Activated T-cell treated with anti-CD3 and anti-CD28 coated beads, Interleukin-2, amount 50 U/mL, for 4 hours (primary cell): ENCODE results near the gene PIEZO1. TPM values are rescaled to one million over a fixed set of nuclear protein-coding genes. Genes with fewer than 3 reads are reported as not detected.
A peak's percentile ranks its signal among the peaks of the same experiment; 100 is the strongest.

Source experiments
- ATAC-seq, 2 donors: fragments of 200-7000 bp; cut with Tn5 transposase; one replicate each; pipeline ENCODE4 v1.10.0; 2021
- DNase-seq: peaks from one replicate; pipeline ENCODE4 v3.0.0-alpha.2; 2020
- H3K27me3 Mint-ChIP-seq: one replicate; pipeline ENCODE4 v1.8.0; 2021; ENCODE audit warnings: low read depth, mixed read lengths
- H3K36me3 Mint-ChIP-seq: one replicate; pipeline ENCODE4 v1.8.0; 2022; ENCODE audit warnings: mixed read lengths; ENCODE audit not compliant: insufficient read depth
- H3K4me1 Mint-ChIP-seq: one replicate; pipeline ENCODE4 v1.8.0; 2021; ENCODE audit warnings: low read depth, mixed read lengths
- H3K4me3 Mint-ChIP-seq: one replicate; pipeline ENCODE4 v1.8.0; 2021; ENCODE audit warnings: mild to moderate bottlenecking, moderate library complexity, mixed read lengths
- H3K9me3 Mint-ChIP-seq: one replicate; pipeline ENCODE4 v1.8.0; 2021; ENCODE audit warnings: mixed read lengths
- total RNA-seq, 3 donors: library from RNA; stranded (reverse); gene quantifications; one replicate each; pipeline ENCODE4 v1.2.1, GENCODE V29; 2021

The PIEZO1 gene
- total RNA-seq, 3 donors from 2014 or later, result 116 to 171 (median 139) TPM

- ATAC-seq (no peak), DNase-seq (no peak)
- no peak overlapping the region for H3K4me3 Mint-ChIP-seq
- peaks cover 18% of the 10 kb centered on the region for H3K4me1 Mint-ChIP-seq
- H3K27me3 Mint-ChIP-seq, result no peaks in the 10 kb centered on the region
- H3K36me3 Mint-ChIP-seq, result peaks cover 7% of the 10 kb centered on the region
- H3K9me3 Mint-ChIP-seq, result no peaks in the 10 kb centered on the region
Observed at GRCh38 chr16:88740727-88741055, 44.3 kb downstream of the PIEZO1 start.

GRCh38 chr16:88739977-88740726 lies 44.9 kb downstream of the PIEZO1 start:
- DNase-seq (no peak), ATAC-seq (no peak)
- Mint-ChIP-seq H3K4me1 (peaks cover 14% of the 10 kb centered on the region), H3K36me3 (peaks cover 7% of the 10 kb centered on the region), H3K9me3 (no peaks in the 10 kb centered on the region), H3K4me3 (no peak overlapping the region), H3K27me3 (no peaks in the 10 kb centered on the region)

- DNase-seq (no peak), ATAC-seq (no peak)
- H3K27me3 Mint-ChIP-seq, result no peaks in the 10 kb centered on the region
- peaks cover 8% of the 10 kb centered on the region for H3K4me1 Mint-ChIP-seq
- no peaks in the 10 kb centered on the region for H3K9me3 Mint-ChIP-seq
- peaks cover 7% of the 10 kb centered on the region for H3K36me3 Mint-ChIP-seq
- no peak overlapping the region for H3K4me3 Mint-ChIP-seq
Observed at GRCh38 chr16:88739139-88739976, 45.7 kb downstream of the PIEZO1 start.

GRCh38 chr16:88738151-88739084 lies 46.6 kb downstream of the PIEZO1 start:
- no peaks in the 10 kb centered on the region for H3K27me3 Mint-ChIP-seq
- H3K4me1 Mint-ChIP-seq, result peaks cover under 1% of the 10 kb centered on the region
- H3K36me3 Mint-ChIP-seq, result peaks cover 10% of the 10 kb centered on the region
- no peaks in the 10 kb centered on the region for H3K9me3 Mint-ChIP-seq
- no peak overlapping the region for H3K4me3 Mint-ChIP-seq
- DNase-seq (no peak), ATAC-seq (no peak)

- no peaks in the 10 kb centered on the region for H3K4me1 Mint-ChIP-seq
- peak; percentile 78 for DNase-seq
- H3K4me3 Mint-ChIP-seq, result no peak overlapping the region
- peak; percentile 81 to 93 for ATAC-seq
- peaks cover 10% of the 10 kb centered on the region for H3K36me3 Mint-ChIP-seq
- no peaks in the 10 kb centered on the region for H3K27me3 Mint-ChIP-seq
- H3K9me3 Mint-ChIP-seq, result no peaks in the 10 kb centered on the region
Observed at GRCh38 chr16:88737298-88738150, 47.5 kb downstream of the PIEZO1 start.

- peaks cover 10% of the 10 kb centered on the region for H3K36me3 Mint-ChIP-seq
- no peak for ATAC-seq
- H3K9me3 Mint-ChIP-seq, result no peaks in the 10 kb centered on the region
- no peak for DNase-seq
- no peaks in the 10 kb centered on the region for H3K4me1 Mint-ChIP-seq
- no peaks in the 10 kb centered on the region for H3K27me3 Mint-ChIP-seq
- H3K4me3 Mint-ChIP-seq, result no peak overlapping the region
Observed at GRCh38 chr16:88736496-88736895, 48.5 kb downstream of the PIEZO1 start.

GRCh38 chr16:88736088-88736487 lies 48.9 kb downstream of the PIEZO1 start:
- no peak overlapping the region for H3K4me3 Mint-ChIP-seq
- ATAC-seq, result no peak
- H3K27me3 Mint-ChIP-seq, result no peaks in the 10 kb centered on the region
- no peak for DNase-seq
- H3K9me3 Mint-ChIP-seq, result no peaks in the 10 kb centered on the region
- H3K4me1 Mint-ChIP-seq, result no peaks in the 10 kb centered on the region
- peaks cover 9% of the 10 kb centered on the region for H3K36me3 Mint-ChIP-seq

- Mint-ChIP-seq H3K36me3 (peaks cover 9% of the 10 kb centered on the region), H3K9me3 (no peaks in the 10 kb centered on the region)
- ATAC-seq, result no peak
Observed at GRCh38 chr16:88735616-88736015, 49.4 kb downstream of the PIEZO1 start.

GRCh38 chr16:88735121-88735520 lies 49.9 kb downstream of the PIEZO1 start:
- DNase-seq (no peak), ATAC-seq (no peak)
- no peaks in the 10 kb centered on the region for H3K27me3 Mint-ChIP-seq
- no peak overlapping the region for H3K4me3 Mint-ChIP-seq
- no peaks in the 10 kb centered on the region for H3K9me3 Mint-ChIP-seq
- H3K36me3 Mint-ChIP-seq, result peaks cover 11% of the 10 kb centered on the region
- no peaks in the 10 kb centered on the region for H3K4me1 Mint-ChIP-seq

More at GRCh38 chr16:88735616-88736015, 49.4 kb downstream of the PIEZO1 start:
- H3K27me3 Mint-ChIP-seq, result no peaks in the 10 kb centered on the region
- no peak for DNase-seq
- H3K4me3 Mint-ChIP-seq, result no peak overlapping the region
- H3K4me1 Mint-ChIP-seq, result no peaks in the 10 kb centered on the region

- peaks cover 13% of the 10 kb centered on the region for H3K36me3 Mint-ChIP-seq
- H3K4me1 Mint-ChIP-seq, result no peaks in the 10 kb centered on the region
- H3K4me3 Mint-ChIP-seq, result no peak overlapping the region
- no peaks in the 10 kb centered on the region for H3K27me3 Mint-ChIP-seq
- ATAC-seq (no peak), DNase-seq (no peak)
- H3K9me3 Mint-ChIP-seq, result no peaks in the 10 kb centered on the region
Observed at GRCh38 chr16:88734361-88734728, 50.7 kb downstream of the PIEZO1 start.

GRCh38 chr16:88733630-88734360 lies 51.2 kb downstream of the PIEZO1 start:
- Mint-ChIP-seq H3K4me3 (no peak overlapping the region), H3K27me3 (no peaks in the 10 kb centered on the region), H3K4me1 (no peaks in the 10 kb centered on the region), H3K9me3 (no peaks in the 10 kb centered on the region), H3K36me3 (peaks cover 11% of the 10 kb centered on the region)
- DNase-seq (no peak), ATAC-seq (no peak)

- no peaks in the 10 kb centered on the region for H3K4me1 Mint-ChIP-seq
- ATAC-seq (no peak), DNase-seq (no peak)
- peaks cover 10% of the 10 kb centered on the region for H3K36me3 Mint-ChIP-seq
- H3K9me3 Mint-ChIP-seq, result no peaks in the 10 kb centered on the region
- H3K4me3 Mint-ChIP-seq, result no peak overlapping the region
- no peaks in the 10 kb centered on the region for H3K27me3 Mint-ChIP-seq
Observed at GRCh38 chr16:88732961-88733294, 52.1 kb downstream of the PIEZO1 start.
